ENCODE measurements around the gene GNG12. TPM values are rescaled to one million over a fixed set of nuclear protein-coding genes. Genes with fewer than 3 reads are reported as not detected.

Gene GNG12
- total and polyA plus RNA-seq, 9 of the 15 experiments (the other 6 are each of a cell fraction or from before 2014, with no cell fraction given) = 2.6 to 6.0 (median 4.1) TPM

DNA sequence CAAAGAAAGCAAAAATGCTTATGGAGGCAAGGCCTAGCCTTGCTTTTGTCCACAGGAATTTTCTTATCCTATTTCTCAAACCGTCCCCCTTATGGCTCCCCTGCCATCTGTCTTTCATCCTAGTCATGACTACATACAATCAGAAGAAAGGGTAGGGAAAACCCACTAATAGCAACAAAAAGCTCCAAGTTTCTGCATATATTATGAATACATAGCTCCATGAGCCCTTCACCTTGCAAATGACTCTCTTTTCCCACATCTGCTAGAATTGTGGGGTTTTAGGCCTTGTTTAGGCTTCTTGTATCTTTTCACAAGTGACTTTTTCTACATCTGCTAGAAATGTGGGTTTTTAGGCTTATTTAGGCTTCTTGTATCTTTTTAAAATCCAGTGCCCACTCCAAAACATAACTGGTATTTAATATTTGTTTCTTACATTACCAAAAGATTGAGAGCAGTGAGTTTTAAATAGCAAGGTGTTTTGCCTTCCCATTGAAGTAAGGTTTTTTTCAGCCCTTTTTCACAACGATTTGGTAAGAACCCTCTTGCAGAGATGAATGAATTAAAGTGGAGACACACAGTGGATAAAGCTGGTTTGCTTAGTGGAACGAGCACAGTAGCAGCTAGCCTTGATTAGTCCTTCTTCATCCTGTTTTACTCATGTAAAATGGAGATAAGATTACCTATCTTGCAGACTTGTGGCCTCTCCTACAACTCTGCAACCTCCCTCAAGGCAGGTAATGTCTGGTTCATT lies 143.8 kb downstream of the GNG12 start (continued):
- TF ChIP-seq NFIC (IDR thresholded peaks at IDR 0.05) (0 out of 2 replicates have a peak, but pooled peaks have one; percentile 7), FOXM1 (IDR thresholded peaks at IDR 0.05; ENCODE audit: low read depth) (no peak), FOXM1 (CRISPR knock-in tag; IDR thresholded peaks at IDR 0.05; ENCODE audit: low read depth) (no peak), ZNF431 (CRISPR knock-in tag; IDR thresholded peaks at IDR 0.05) (no peak), SMAD1 (IDR thresholded peaks at IDR 0.05; ENCODE audit: low read depth, low read length, partially characterized antibody) (peak; percentile 54), ZNF778 (CRISPR knock-in tag; IDR thresholded peaks at IDR 0.05) (no peak), POLR2AphosphoS5 (IDR thresholded peaks at IDR 0.05; ENCODE audit: control insufficient read depth, insufficient read depth, low read depth, low read length) (peak; percentile 65), SIRT6 (IDR thresholded peaks at IDR 0.05; ENCODE audit: low read depth, low read length) (no peak), FOXK1 (CRISPR knock-in tag; IDR thresholded peaks at IDR 0.05; ENCODE audit: borderline replicate concordance) (no peak), MCM7 (IDR thresholded peaks at IDR 0.05) (no peak), BRF1 (IDR thresholded peaks at IDR 0.05; ENCODE audit: borderline replicate concordance, extremely low read depth, insufficient read length) (no peak), MCM3 (IDR thresholded peaks at IDR 0.05) (no peak), MTA2 (IDR thresholded peaks at IDR 0.05; ENCODE audit: low read depth) (peak; percentile 16; the same call in 1 of the 2 replicates)
- TF ChIP-seq, protein P1, sequence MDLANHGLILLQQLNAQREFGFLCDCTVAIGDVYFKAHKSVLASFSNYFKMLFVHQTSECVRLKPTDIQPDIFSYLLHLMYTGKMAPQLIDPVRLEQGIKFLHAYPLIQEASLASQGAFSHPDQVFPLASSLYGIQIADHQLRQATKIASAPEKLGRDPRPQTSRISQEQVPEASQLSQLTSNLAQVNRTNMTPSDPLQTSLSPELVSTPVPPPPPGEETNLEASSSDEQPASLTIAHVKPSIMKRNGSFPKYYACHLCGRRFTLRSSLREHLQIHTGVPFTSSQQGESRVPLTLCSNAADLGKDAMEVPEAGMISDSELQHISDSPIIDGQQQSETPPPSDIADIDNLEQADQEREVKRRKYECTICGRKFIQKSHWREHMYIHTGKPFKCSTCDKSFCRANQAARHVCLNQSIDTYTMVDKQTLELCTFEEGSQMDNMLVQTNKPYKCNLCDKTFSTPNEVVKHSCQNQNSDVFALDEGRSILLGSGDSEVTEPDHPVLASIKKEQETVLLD (IDR thresholded peaks at IDR 0.05) = no peak
- TF ChIP-seq, protein P2, sequence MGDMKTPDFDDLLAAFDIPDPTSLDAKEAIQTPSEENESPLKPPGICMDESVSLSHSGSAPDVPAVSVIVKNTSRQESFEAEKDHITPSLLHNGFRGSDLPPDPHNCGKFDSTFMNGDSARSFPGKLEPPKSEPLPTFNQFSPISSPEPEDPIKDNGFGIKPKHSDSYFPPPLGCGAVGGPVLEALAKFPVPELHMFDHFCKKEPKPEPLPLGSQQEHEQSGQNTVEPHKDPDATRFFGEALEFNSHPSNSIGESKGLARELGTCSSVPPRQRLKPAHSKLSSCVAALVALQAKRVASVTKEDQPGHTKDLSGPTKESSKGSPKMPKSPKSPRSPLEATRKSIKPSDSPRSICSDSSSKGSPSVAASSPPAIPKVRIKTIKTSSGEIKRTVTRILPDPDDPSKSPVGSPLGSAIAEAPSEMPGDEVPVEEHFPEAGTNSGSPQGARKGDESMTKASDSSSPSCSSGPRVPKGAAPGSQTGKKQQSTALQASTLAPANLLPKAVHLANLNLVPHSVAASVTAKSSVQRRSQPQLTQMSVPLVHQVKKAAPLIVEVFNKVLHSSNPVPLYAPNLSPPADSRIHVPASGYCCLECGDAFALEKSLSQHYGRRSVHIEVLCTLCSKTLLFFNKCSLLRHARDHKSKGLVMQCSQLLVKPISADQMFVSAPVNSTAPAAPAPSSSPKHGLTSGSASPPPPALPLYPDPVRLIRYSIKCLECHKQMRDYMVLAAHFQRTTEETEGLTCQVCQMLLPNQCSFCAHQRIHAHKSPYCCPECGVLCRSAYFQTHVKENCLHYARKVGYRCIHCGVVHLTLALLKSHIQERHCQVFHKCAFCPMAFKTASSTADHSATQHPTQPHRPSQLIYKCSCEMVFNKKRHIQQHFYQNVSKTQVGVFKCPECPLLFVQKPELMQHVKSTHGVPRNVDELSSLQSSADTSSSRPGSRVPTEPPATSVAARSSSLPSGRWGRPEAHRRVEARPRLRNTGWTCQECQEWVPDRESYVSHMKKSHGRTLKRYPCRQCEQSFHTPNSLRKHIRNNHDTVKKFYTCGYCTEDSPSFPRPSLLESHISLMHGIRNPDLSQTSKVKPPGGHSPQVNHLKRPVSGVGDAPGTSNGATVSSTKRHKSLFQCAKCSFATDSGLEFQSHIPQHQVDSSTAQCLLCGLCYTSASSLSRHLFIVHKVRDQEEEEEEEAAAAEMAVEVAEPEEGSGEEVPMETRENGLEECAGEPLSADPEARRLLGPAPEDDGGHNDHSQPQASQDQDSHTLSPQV (IDR thresholded peaks at IDR 0.05) = no peak; the same call in 1 of the 2 replicates
- TF ChIP-seq, protein P3, sequence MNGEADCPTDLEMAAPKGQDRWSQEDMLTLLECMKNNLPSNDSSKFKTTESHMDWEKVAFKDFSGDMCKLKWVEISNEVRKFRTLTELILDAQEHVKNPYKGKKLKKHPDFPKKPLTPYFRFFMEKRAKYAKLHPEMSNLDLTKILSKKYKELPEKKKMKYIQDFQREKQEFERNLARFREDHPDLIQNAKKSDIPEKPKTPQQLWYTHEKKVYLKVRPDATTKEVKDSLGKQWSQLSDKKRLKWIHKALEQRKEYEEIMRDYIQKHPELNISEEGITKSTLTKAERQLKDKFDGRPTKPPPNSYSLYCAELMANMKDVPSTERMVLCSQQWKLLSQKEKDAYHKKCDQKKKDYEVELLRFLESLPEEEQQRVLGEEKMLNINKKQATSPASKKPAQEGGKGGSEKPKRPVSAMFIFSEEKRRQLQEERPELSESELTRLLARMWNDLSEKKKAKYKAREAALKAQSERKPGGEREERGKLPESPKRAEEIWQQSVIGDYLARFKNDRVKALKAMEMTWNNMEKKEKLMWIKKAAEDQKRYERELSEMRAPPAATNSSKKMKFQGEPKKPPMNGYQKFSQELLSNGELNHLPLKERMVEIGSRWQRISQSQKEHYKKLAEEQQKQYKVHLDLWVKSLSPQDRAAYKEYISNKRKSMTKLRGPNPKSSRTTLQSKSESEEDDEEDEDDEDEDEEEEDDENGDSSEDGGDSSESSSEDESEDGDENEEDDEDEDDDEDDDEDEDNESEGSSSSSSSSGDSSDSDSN (IDR thresholded peaks at IDR 0.05; ENCODE audit: borderline replicate concordance in 1 of 2, low read depth in 2 of 2, low read length in 2 of 2) = no peak
- TF ChIP-seq, protein P4, sequence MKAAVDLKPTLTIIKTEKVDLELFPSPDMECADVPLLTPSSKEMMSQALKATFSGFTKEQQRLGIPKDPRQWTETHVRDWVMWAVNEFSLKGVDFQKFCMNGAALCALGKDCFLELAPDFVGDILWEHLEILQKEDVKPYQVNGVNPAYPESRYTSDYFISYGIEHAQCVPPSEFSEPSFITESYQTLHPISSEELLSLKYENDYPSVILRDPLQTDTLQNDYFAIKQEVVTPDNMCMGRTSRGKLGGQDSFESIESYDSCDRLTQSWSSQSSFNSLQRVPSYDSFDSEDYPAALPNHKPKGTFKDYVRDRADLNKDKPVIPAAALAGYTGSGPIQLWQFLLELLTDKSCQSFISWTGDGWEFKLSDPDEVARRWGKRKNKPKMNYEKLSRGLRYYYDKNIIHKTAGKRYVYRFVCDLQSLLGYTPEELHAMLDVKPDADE (conservative IDR thresholded peaks at IDR 0.05; ENCODE audit: control insufficient read depth, low read depth, low read length) = no peak
- TF ChIP-seq, protein P5, sequence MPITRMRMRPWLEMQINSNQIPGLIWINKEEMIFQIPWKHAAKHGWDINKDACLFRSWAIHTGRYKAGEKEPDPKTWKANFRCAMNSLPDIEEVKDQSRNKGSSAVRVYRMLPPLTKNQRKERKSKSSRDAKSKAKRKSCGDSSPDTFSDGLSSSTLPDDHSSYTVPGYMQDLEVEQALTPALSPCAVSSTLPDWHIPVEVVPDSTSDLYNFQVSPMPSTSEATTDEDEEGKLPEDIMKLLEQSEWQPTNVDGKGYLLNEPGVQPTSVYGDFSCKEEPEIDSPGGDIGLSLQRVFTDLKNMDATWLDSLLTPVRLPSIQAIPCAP (CRISPR knock-in tag; IDR thresholded peaks at IDR 0.05; ENCODE audit: borderline replicate concordance) = no peak

All from K562 (cell line).